IMR-90 (cell line): ENCODE measurements around the gene PSD2. TPM values are rescaled to one million over a fixed set of nuclear protein-coding genes. Genes with fewer than 3 reads are reported as not detected.

Experiments used
- ATAC-seq: fragments of 200-7000 bp; cut with Tn5 transposase; 2 replicates; pipeline ENCODE4 v1.9.1; 2020; ENCODE audit warnings: low read depth, mild to moderate bottlenecking, moderate library complexity
- BruUV-seq: library from RNA; stranded (reverse); fragments of 400-500 nt; replicated peaks from 2 replicates; lab custom pipeline; 2021; lab: Mats Ljungman, UMichigan
- CTCF ChIA-PET: fragments of 300-600 bp; formaldehyde crosslinking; extraction: SDS; loops from one replicate; lab custom pipeline; 2021; ENCODE audit warnings: antibody characterized with exemption; lab: Yijun Ruan, JAX
- POLR2A ChIA-PET: fragments of 300-600 bp; sonication (Branson Sonifier 250); formaldehyde crosslinking; loops from one replicate; lab custom pipeline; 2022; ENCODE audit warnings: antibody characterized with exemption; ENCODE audit not compliant: unreplicated experiment; lab: Charles Lee
- DNase-seq: peaks from one replicate; pipeline ENCODE4 v3.0.0; 2013
- H2AFZ ChIP-seq: replicated peaks from 2 replicates; pipeline ENCODE3; 2013; ENCODE audit warnings: low read length, mild to moderate bottlenecking; ENCODE audit not compliant: poor library complexity
- H2AK5ac ChIP-seq: 2 replicates; pipeline ENCODE4 v1.6.1; 2013; ENCODE audit warnings: low read depth, low read length, inconsistent platforms
- H2AK9ac ChIP-seq: replicated peaks from 2 replicates; pipeline ENCODE3; 2013; ENCODE audit warnings: mild to moderate bottlenecking, low read depth, low read length, moderate library complexity; ENCODE audit not compliant: poor library complexity
- H2BK120ac ChIP-seq: 2 replicates; pipeline ENCODE4 v1.6.1; 2013; ENCODE audit warnings: low read depth, low read length, inconsistent platforms
- H2BK15ac ChIP-seq: 3 replicates; pipeline ENCODE4 v1.6.1; 2013; ENCODE audit warnings: low read depth, low read length, inconsistent platforms
- H2BK20ac ChIP-seq: 2 replicates; pipeline ENCODE4 v1.6.1; 2013; ENCODE audit warnings: low read depth, mild to moderate bottlenecking, inconsistent platforms, low read length, moderate library complexity
- H2BK5ac ChIP-seq: 2 replicates; pipeline ENCODE4 v1.6.1; 2013; ENCODE audit warnings: mild to moderate bottlenecking, low read depth, low read length, inconsistent platforms; ENCODE audit not compliant: poor library complexity, severe bottlenecking
- H3K14ac ChIP-seq: replicated peaks from 2 replicates; pipeline ENCODE4 v1.6.1; 2013; ENCODE audit warnings: low read depth, low read length, inconsistent platforms
- H3K18ac ChIP-seq: 2 replicates; pipeline ENCODE4 v1.6.1; 2013; ENCODE audit warnings: low read depth, low read length, control low read depth
- H3K23ac ChIP-seq: 2 replicates; pipeline ENCODE4 v1.6.1; 2013; ENCODE audit warnings: low read depth, low read length, inconsistent platforms
- H3K27ac ChIP-seq: 2 replicates; pipeline ENCODE4 v1.5.1; 2013; ENCODE audit warnings: mild to moderate bottlenecking, control low read depth, low read length; ENCODE audit not compliant: insufficient read depth
- H3K27me3 ChIP-seq: 2 replicates; pipeline ENCODE4 v1.6.1; 2013; ENCODE audit warnings: low read length; ENCODE audit not compliant: control insufficient read depth, insufficient read depth
- H3K36me3 ChIP-seq: 2 replicates; pipeline ENCODE4 v1.6.1; 2013; ENCODE audit warnings: low read length, mixed read lengths; ENCODE audit not compliant: control insufficient read depth, insufficient read depth
- H3K4ac ChIP-seq: 2 replicates; pipeline ENCODE4 v1.6.1; 2013; ENCODE audit warnings: low read depth, low read length, inconsistent platforms
- H3K4me1 ChIP-seq: 2 replicates; pipeline ENCODE4 v1.6.1; 2013; ENCODE audit warnings: low read length, mixed read lengths; ENCODE audit not compliant: control insufficient read depth, insufficient read depth
- H3K4me2 ChIP-seq: 2 replicates; pipeline ENCODE4 v1.6.1; 2013; ENCODE audit warnings: low read depth, mild to moderate bottlenecking, control low read depth, low read length, moderate library complexity
- H3K4me3 ChIP-seq: 2 replicates; pipeline ENCODE4 v1.5.1; 2013; ENCODE audit warnings: low read depth, mild to moderate bottlenecking, control low read depth, low read length, moderate library complexity; ENCODE audit not compliant: insufficient read depth
- H3K56ac ChIP-seq: 2 replicates; pipeline ENCODE4 v1.6.1; 2013; ENCODE audit warnings: low read length, inconsistent platforms; ENCODE audit not compliant: insufficient read depth; ENCODE audit errors: extremely low read depth
- H3K79me1 ChIP-seq, 2 experiments: 2 replicates each; pipeline ENCODE4 v1.6.1; 2013; ENCODE audit warnings: low read length in 2 of 2, inconsistent platforms in 1 of 2, low read depth in 1 of 2
- H3K9ac ChIP-seq: 2 replicates; pipeline ENCODE4 v1.6.1; 2013; ENCODE audit warnings: low read depth, low read length, control low read depth
- H3K9me1 ChIP-seq: 2 replicates; pipeline ENCODE4 v1.6.1; 2013; ENCODE audit warnings: low read length, inconsistent platforms; ENCODE audit not compliant: insufficient read depth
- H3K9me3 ChIP-seq: 2 replicates; pipeline ENCODE4 v1.6.1; 2013; ENCODE audit warnings: low read length; ENCODE audit not compliant: control insufficient read depth, insufficient read depth
- H4K20me1 ChIP-seq: 2 replicates; pipeline ENCODE4 v1.6.1; 2013; ENCODE audit warnings: low read length, inconsistent platforms; ENCODE audit not compliant: insufficient read depth
- H4K5ac ChIP-seq: 2 replicates; pipeline ENCODE4 v1.6.1; 2013; ENCODE audit warnings: mild to moderate bottlenecking, low read depth, low read length, control low read depth
- H4K8ac ChIP-seq, 2 experiments: 2 replicates each; pipeline ENCODE4 v1.6.1; 2013; ENCODE audit warnings: low read depth in 2 of 2, low read length in 2 of 2, control low read depth in 1 of 2, inconsistent platforms in 1 of 2
- H4K91ac ChIP-seq: 2 replicates; pipeline ENCODE4 v1.6.1; 2013; ENCODE audit warnings: low read depth, low read length, inconsistent platforms; ENCODE audit not compliant: insufficient read depth
- BHLHE40 ChIP-seq: fragments of 150-350 bp; IDR thresholded peaks from 2 replicates; pipeline ENCODE4 v1.6.1; 2016; ENCODE audit warnings: mild to moderate bottlenecking, low read depth, low read length
- CEBPB ChIP-seq: IDR thresholded peaks from 2 replicates; pipeline ENCODE4 v1.6.1; 2012; ENCODE audit warnings: low read depth, low read length, improper control_type of control experiment
- FOS ChIP-seq: fragments of 150-350 bp; IDR thresholded peaks from 2 replicates; pipeline ENCODE4 v1.6.1; 2016; ENCODE audit warnings: low read depth, low read length
- MAFK ChIP-seq: IDR thresholded peaks from 2 replicates; pipeline ENCODE4 v1.6.1; 2012; ENCODE audit warnings: low read depth, low read length, improper control_type of control experiment
- MAZ ChIP-seq: IDR thresholded peaks from 2 replicates; pipeline ENCODE4 v1.6.1; 2012; ENCODE audit warnings: low read depth, mild to moderate bottlenecking, low read length, improper control_type of control experiment, moderate library complexity, borderline replicate concordance
- MXI1 ChIP-seq: IDR thresholded peaks from 2 replicates; pipeline ENCODE4 v1.6.1; 2012; ENCODE audit warnings: low read depth, mild to moderate bottlenecking, low read length, moderate library complexity, borderline replicate concordance
- NFE2L2 ChIP-seq: fragments of 150-350 bp; IDR thresholded peaks from 2 replicates; pipeline ENCODE4 v1.6.1; 2016; ENCODE audit warnings: low read depth, mild to moderate bottlenecking, low read length
- POLR2A ChIP-seq: IDR thresholded peaks from 2 replicates; pipeline ENCODE4 v1.6.1; 2012; ENCODE audit warnings: mild to moderate bottlenecking, low read depth, low read length
- RAD21 ChIP-seq: IDR thresholded peaks from 2 replicates; pipeline ENCODE4 v1.6.1; 2012; ENCODE audit warnings: low read length, improper control_type of control experiment
- RFX5 ChIP-seq: IDR thresholded peaks from 2 replicates; pipeline ENCODE4 v1.8.0; 2012; ENCODE audit warnings: low read depth, mild to moderate bottlenecking, low read length, moderate library complexity
- SMC3 ChIP-seq: fragments of 150-350 bp; IDR thresholded peaks from 2 replicates; pipeline ENCODE4 v1.6.1; 2016; ENCODE audit warnings: low read depth, mild to moderate bottlenecking, antibody characterized with exemption, low read length, moderate library complexity
- WGBS, 2 experiments: methylation state at CpG; one replicate each; pipeline versions ENCODE4 v1.1.5 to v1.1.7; 2013; ENCODE audit warnings: missing lambda C conversion rate in 2 of 2; ENCODE audit not compliant: insufficient read length in 1 of 2; ENCODE audit errors: extremely low coverage in 2 of 2; 5-methylcytosine and 5-hydroxymethylcytosine counted together
- dilution Hi-C: fragments of 300-500 bp; cut with HindIII; formaldehyde crosslinking; loops from one replicate; pipeline ENCODE4 v1.14.3; 2018; ENCODE audit warnings: low sequenced_read_pairs; ENCODE audit not compliant: unreplicated experiment
- in situ Hi-C: fragments of 300-500 bp; cut with MboI; formaldehyde crosslinking; loops from 3 replicates; pipeline ENCODE4 v1.14.3; 2019; ENCODE audit warnings: low sequenced_read_pairs, inconsistent platforms, mixed read lengths
- intact Hi-C: fragments of 100-400 bp; cut with micrococcal nuclease; formaldehyde crosslinking; loops from 2 replicates; pipeline ENCODE4 v1.10.0; 2022
- polyA plus RNA-seq, 3 experiments: library from polyadenylated mRNA; depleted of rRNA; stranded (reverse); fragments of >200 nt; gene quantifications; 2 replicates each; pipeline ENCODE4 v1.2.3, GENCODE V29; 2012; ENCODE audit warnings: low replicate concordance in 1 of 3
- total RNA-seq: library from RNA; depleted of rRNA; stranded (reverse); fragments of >200 nt; gene quantifications from 2 replicates; pipeline ENCODE4 v1.2.3, GENCODE V29; 2012
- TF ChIP-seq, protein P1 (sequence below): conservative IDR thresholded peaks from 2 replicates; pipeline ENCODE4 v1.5.1; 2012; ENCODE audit warnings: mild to moderate bottlenecking, low read depth, low read length, improper control_type of control experiment
- TF ChIP-seq, protein P2 (sequence below): fragments of 150-350 bp; IDR thresholded peaks from 2 replicates; pipeline ENCODE4 v1.6.1; 2016; ENCODE audit warnings: low read depth, mild to moderate bottlenecking, low read length, moderate library complexity, borderline replicate concordance
- TF ChIP-seq, protein P3 (sequence below): fragments of 150-350 bp; IDR thresholded peaks from 2 replicates; pipeline ENCODE4 v1.6.1; 2017; ENCODE audit warnings: mild to moderate bottlenecking, antibody characterized with exemption, low read length, low read depth

PSD2 gene
- total and polyA plus RNA-seq, 2 of the 4 experiments (the other 2 are of a cell fraction) = 0.05 TPM; not detected in 1

DNA sequence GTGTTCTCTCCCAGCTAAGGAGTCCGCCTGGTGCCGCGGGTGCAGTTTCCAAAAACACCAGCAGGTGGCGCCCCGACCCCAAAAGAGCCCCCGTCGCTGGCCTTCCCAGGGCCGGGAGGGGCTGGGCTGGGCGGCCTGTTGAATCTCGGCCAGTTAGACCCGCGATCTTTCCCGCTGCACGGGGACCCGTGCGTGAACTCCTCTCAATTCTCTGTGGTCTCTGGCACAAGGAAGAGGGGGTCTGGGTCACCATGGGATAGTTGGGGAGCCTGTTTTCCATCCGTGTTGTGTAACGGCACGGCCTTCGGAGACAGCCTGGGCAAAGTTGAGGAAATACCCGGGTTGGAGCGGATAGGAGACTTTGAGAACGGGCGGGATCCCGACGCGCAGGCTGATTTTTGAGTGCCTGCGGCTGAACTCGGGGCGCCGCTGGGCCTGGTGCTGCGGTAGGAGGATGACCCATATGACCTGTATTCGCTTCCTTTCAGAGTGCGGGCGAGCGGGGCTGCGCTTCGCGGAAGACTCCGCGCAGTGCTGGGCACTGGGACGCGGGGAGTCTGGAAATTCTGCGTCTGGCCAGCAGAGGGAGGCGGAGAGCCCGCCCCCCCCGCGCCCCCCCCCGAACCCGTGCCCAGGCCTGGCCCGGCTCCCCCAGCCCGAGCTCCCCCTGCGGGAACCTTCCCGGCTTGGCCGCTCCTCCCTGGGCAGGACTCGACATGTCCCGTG lies 7.9 kb upstream of the PSD2 start:
- no peaks in the 10 kb centered on the region for H3K4me1 ChIP-seq
- dilution Hi-C loops (no loop called here), in situ Hi-C loops (loop anchor here (5.0 to 25.0 kb wide), 3 partner anchors 180 to 575 kb away; partner anchors contain the start of gene SLC4A9), intact Hi-C loops (loop anchor here (1.0 kb wide), 4 partner anchors 57 to 370 kb away; no protein-coding TSS in a partner anchor)
- H3K36me3 ChIP-seq = no peaks in the 10 kb centered on the region
- ChIA-PET CTCF (interaction anchor here (0.5 to 3.4 kb wide), 16 partner anchors 9 to 184 kb away, joined by 3 to 28 read pairs (median 4); no protein-coding TSS in a partner anchor), POLR2A (no interaction called here)
- H2AK9ac ChIP-seq = no peak overlapping the region
- peaks cover 33% of the 10 kb centered on the region for H3K27me3 ChIP-seq
- H3K4me2 ChIP-seq = peak overlapping the region; percentile 95
- peak overlapping the region; percentile 18; the same call in 1 of the 2 replicates for H3K14ac ChIP-seq
- no peak overlapping the region; the same call in 1 of the 2 replicates for H4K5ac ChIP-seq
- 1% methylated on average over 20 of the region's 57 CpGs; no CpG with 5 or more reads in 1 of the 2 experiments for WGBS, 2 experiments
- no peak overlapping the region for H4K91ac ChIP-seq
- H3K9me1 ChIP-seq = no peaks in the 10 kb centered on the region
- peak overlapping the region; percentile 50; the same call in 1 of the 2 replicates for H3K4ac ChIP-seq
- H3K4me3 ChIP-seq = peak overlapping the region; percentile 57
- H3K9me3 ChIP-seq = no peaks in the 10 kb centered on the region
- no peak overlapping the region for H3K27ac ChIP-seq
- no peak overlapping the region for H2BK20ac ChIP-seq
- peak overlapping the region in 1 of 2 experiments; percentile 47; a peak in 1 of 4 replicates for H4K8ac ChIP-seq
- no peaks in the 10 kb centered on the region for H4K20me1 ChIP-seq
- H2AK5ac ChIP-seq = no peak overlapping the region
- 0 out of 2 replicates have a peak overlapping the region, but pooled peaks have one; percentile 5 for H2BK120ac ChIP-seq
- H3K79me1 ChIP-seq = no peaks in the 10 kb centered on the region
- H3K9ac ChIP-seq = peak overlapping the region; percentile 61
- H2AFZ ChIP-seq = peak overlapping the region; percentile 89
- H2BK15ac ChIP-seq = no peak overlapping the region
- no peak overlapping the region for H2BK5ac ChIP-seq
- peak; percentile 94 for ATAC-seq
- no TSS peak for BruUV-seq
- DNase-seq = peak; percentile 52
- H3K56ac ChIP-seq = no peak overlapping the region; the same call in 1 of the 2 replicates
- H3K23ac ChIP-seq = no peak overlapping the region
- no peak overlapping the region; the same call in 1 of the 2 replicates for H3K18ac ChIP-seq
- TF ChIP-seq, protein P1, sequence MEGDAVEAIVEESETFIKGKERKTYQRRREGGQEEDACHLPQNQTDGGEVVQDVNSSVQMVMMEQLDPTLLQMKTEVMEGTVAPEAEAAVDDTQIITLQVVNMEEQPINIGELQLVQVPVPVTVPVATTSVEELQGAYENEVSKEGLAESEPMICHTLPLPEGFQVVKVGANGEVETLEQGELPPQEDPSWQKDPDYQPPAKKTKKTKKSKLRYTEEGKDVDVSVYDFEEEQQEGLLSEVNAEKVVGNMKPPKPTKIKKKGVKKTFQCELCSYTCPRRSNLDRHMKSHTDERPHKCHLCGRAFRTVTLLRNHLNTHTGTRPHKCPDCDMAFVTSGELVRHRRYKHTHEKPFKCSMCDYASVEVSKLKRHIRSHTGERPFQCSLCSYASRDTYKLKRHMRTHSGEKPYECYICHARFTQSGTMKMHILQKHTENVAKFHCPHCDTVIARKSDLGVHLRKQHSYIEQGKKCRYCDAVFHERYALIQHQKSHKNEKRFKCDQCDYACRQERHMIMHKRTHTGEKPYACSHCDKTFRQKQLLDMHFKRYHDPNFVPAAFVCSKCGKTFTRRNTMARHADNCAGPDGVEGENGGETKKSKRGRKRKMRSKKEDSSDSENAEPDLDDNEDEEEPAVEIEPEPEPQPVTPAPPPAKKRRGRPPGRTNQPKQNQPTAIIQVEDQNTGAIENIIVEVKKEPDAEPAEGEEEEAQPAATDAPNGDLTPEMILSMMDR = peak; percentile 99
- TF ChIP-seq, protein P2, sequence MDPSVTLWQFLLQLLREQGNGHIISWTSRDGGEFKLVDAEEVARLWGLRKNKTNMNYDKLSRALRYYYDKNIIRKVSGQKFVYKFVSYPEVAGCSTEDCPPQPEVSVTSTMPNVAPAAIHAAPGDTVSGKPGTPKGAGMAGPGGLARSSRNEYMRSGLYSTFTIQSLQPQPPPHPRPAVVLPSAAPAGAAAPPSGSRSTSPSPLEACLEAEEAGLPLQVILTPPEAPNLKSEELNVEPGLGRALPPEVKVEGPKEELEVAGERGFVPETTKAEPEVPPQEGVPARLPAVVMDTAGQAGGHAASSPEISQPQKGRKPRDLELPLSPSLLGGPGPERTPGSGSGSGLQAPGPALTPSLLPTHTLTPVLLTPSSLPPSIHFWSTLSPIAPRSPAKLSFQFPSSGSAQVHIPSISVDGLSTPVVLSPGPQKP = no peak
- 0 out of 2 replicates have a peak, but pooled peaks have one; percentile 19 for TF ChIP-seq CEBPB
- TF ChIP-seq NFE2L2 = no peak
- TF ChIP-seq MAFK = no peak
- TF ChIP-seq RAD21 = peak; percentile 94
- no peak for TF ChIP-seq RFX5
- no peak for TF ChIP-seq BHLHE40
- no peak for TF ChIP-seq MXI1
- peak; percentile 88 for TF ChIP-seq SMC3
- peak; percentile 84 for TF ChIP-seq MAZ
- TF ChIP-seq POLR2A = no peak
- no peak for TF ChIP-seq FOS
- TF ChIP-seq, protein P3, sequence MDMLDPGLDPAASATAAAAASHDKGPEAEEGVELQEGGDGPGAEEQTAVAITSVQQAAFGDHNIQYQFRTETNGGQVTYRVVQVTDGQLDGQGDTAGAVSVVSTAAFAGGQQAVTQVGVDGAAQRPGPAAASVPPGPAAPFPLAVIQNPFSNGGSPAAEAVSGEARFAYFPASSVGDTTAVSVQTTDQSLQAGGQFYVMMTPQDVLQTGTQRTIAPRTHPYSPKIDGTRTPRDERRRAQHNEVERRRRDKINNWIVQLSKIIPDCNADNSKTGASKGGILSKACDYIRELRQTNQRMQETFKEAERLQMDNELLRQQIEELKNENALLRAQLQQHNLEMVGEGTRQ = no peak
